Tibial nerve (tissue), 4 donors: ENCODE measurements around the gene CRYAB. TPM values are rescaled to one million over a fixed set of nuclear protein-coding genes. Genes with fewer than 3 reads are reported as not detected.
"Not testable (repeated sequence)": the region's sequence is repeated elsewhere in the genome, so short reads cannot be mapped to it uniquely, and the experiment has no call there.

Source experiments
- DNase-seq, 2 donors: peaks; one replicate each; pipeline ENCODE4 v3.0.0-alpha.2; 2019; ENCODE audit warnings: low spot score in 2 of 2
- H3K27ac ChIP-seq, 4 donors: fragments of 200-600 bp; sonication (generic) in 3 of 4; one replicate each; pipeline ENCODE4 v1.5.1; 2017 to 2019; ENCODE audit warnings: mild to moderate bottlenecking in 1 of 4
- H3K27me3 ChIP-seq, 2 donors: fragments of 200-600 bp; sonication (generic) in 1 of 2; one replicate each; pipeline versions ENCODE4 v1.5.1 to v1.6.0; 2017 to 2019
- H3K36me3 ChIP-seq, 3 donors: fragments of 200-600 bp; sonication (generic); one replicate each; pipeline ENCODE4 v1.5.1; 2018 to 2019
- H3K4me1 ChIP-seq, 4 donors: fragments of 200-600 bp; sonication (generic) in 3 of 4; one replicate each; pipeline ENCODE4 v1.5.1; 2017 to 2019
- H3K4me3 ChIP-seq, 4 donors: fragments of 200-600 bp; sonication (generic) in 3 of 4; one replicate each; pipeline ENCODE4 v1.5.1; 2017 to 2019; ENCODE audit warnings: mild to moderate bottlenecking in 1 of 4, moderate library complexity in 1 of 4
- H3K9me3 ChIP-seq, 4 donors: fragments of 200-600 bp; sonication (generic) in 3 of 4; one replicate each; pipeline ENCODE4 v1.5.1; 2017 to 2019
- EP300 ChIP-seq, 2 donors: sonication (generic); formaldehyde crosslinking; IDR thresholded peaks; one replicate each; pipeline ENCODE4 v1.6.1; 2017; ENCODE audit warnings: antibody characterized with exemption in 2 of 2, mild to moderate bottlenecking in 1 of 2
- POLR2A ChIP-seq, 2 donors: fragments of 450-650 bp; IDR thresholded peaks; one replicate each; pipeline ENCODE4 v1.6.1; 2017; ENCODE audit warnings: antibody characterized with exemption in 2 of 2, mild to moderate bottlenecking in 2 of 2, moderate library complexity in 2 of 2
- WGBS, 2 donors: methylation state at CpG; one replicate each; pipeline ENCODE4 v1.1.5; 2018; 5-methylcytosine and 5-hydroxymethylcytosine counted together
- total RNA-seq, 4 donors: library from RNA; depleted of rRNA; stranded (reverse); fragments of >200 nt; gene quantifications; one replicate each; pipeline ENCODE4 v1.1.0, GENCODE V29; 2016
- TF ChIP-seq, protein P1 (sequence below), 5 experiments: fragments of 200-600 bp in 3 of 5; fragments of 450-650 bp in 2 of 5; sonication (generic) in 3 of 5; IDR thresholded peaks; one replicate each; pipeline ENCODE4 v1.5.1; 2016 to 2019; ENCODE audit warnings: antibody characterized with exemption in 5 of 5, mild to moderate bottlenecking in 3 of 5, moderate library complexity in 2 of 5

The CRYAB gene
- total RNA-seq, 4 donors from 2014 or later, result 353 to 879 (median 645) TPM

DNA sequence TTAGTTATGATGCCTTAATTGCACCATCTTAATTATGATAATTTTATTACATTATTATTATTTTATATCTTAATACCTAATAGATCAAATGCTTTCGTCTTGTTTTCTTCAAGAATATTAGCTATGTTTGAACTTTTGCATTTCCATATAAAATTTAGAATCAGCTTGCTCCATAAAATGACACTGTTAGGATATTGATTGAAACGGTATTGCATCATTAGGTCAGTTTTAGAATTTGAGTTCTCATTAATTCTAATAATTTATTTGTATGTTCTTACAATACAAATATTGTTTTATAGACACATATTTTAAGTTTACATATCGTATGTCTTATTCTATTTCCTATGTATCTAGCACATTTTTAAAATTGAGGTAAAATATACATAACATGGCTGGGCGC is 25.5 kb downstream of the CRYAB start:
- Histone ChIP-seq H3K27me3 (no peaks in the 10 kb centered on the region), H3K4me3 (no peak overlapping the region), H3K27ac (no peak overlapping the region), H3K9me3 (no peaks in the 10 kb centered on the region), H3K4me1 (no peaks in the 10 kb centered on the region), H3K36me3 (peaks cover 0 to 16% (median 5%) of the 10 kb centered on the region in 3 donors)
- TF ChIP-seq EP300 (IDR thresholded peaks at IDR 0.05) (no peak), POLR2A (IDR thresholded peaks at IDR 0.05) (no peak)
- TF ChIP-seq, protein P1, sequence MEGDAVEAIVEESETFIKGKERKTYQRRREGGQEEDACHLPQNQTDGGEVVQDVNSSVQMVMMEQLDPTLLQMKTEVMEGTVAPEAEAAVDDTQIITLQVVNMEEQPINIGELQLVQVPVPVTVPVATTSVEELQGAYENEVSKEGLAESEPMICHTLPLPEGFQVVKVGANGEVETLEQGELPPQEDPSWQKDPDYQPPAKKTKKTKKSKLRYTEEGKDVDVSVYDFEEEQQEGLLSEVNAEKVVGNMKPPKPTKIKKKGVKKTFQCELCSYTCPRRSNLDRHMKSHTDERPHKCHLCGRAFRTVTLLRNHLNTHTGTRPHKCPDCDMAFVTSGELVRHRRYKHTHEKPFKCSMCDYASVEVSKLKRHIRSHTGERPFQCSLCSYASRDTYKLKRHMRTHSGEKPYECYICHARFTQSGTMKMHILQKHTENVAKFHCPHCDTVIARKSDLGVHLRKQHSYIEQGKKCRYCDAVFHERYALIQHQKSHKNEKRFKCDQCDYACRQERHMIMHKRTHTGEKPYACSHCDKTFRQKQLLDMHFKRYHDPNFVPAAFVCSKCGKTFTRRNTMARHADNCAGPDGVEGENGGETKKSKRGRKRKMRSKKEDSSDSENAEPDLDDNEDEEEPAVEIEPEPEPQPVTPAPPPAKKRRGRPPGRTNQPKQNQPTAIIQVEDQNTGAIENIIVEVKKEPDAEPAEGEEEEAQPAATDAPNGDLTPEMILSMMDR (IDR thresholded peaks at IDR 0.05), result no peak
- DNase-seq, result no peak
- 69 to 83% methylated on average over 4 of the region's 4 CpGs for WGBS, 2 donors

- H3K27me3 ChIP-seq, H3K9me3 ChIP-seq, H3K4me3 ChIP-seq, H3K4me1 ChIP-seq, DNase-seq, H3K27ac ChIP-seq: not testable (repeated sequence)
- WGBS, 2 donors, result 80 to 94% methylated on average over 4 of the region's 4 CpGs
- H3K36me3 ChIP-seq, result peaks cover 0 to 16% (median 5%) of the 10 kb centered on the region in 3 donors
Observed at GRCh38 chr11:111885053-111885452, 26.5 kb downstream of the CRYAB start.

GRCh38 chr11:111882202-111882601 is 29.4 kb downstream of the CRYAB start:
- H3K36me3 ChIP-seq, result peaks cover 0 to 16% (median 5%) of the 10 kb centered on the region in 3 donors
- H3K4me3 ChIP-seq, result no peak overlapping the region
- H3K9me3 ChIP-seq, result no peaks in the 10 kb centered on the region
- no peaks in the 10 kb centered on the region for H3K27me3 ChIP-seq
- DNase-seq, result no peak
- WGBS, 2 donors, result 69 to 75% methylated on average over 5 of the region's 5 CpGs
- H3K27ac ChIP-seq, result no peak overlapping the region
- peaks cover 0 to 18% (median 5%) of the 10 kb centered on the region in 4 donors for H3K4me1 ChIP-seq
- TF ChIP-seq, protein P1 (IDR thresholded peaks at IDR 0.05), result no peak
- TF ChIP-seq EP300 (IDR thresholded peaks at IDR 0.05), result no peak
- TF ChIP-seq POLR2A (IDR thresholded peaks at IDR 0.05), result no peak

- Histone ChIP-seq H3K36me3 (peaks cover 0 to 33% (median 5%) of the 10 kb centered on the region in 3 donors), H3K9me3 (no peaks in the 10 kb centered on the region), H3K4me1 (peaks cover 0 to 18% (median 5%) of the 10 kb centered on the region in 4 donors), H3K27me3 (no peaks in the 10 kb centered on the region), H3K4me3 (peak overlapping the region; percentile 54 to 75 (median 62)), H3K27ac (peak overlapping the region; percentile 90 to 98 (median 94))
- DNase-seq, result no peak
- WGBS, 2 donors, result 43 to 44% methylated on average over 6 of the region's 6 CpGs
- TF ChIP-seq, protein P1 (IDR thresholded peaks at IDR 0.05), result no peak
- no peak for TF ChIP-seq POLR2A (IDR thresholded peaks at IDR 0.05)
- no peak for TF ChIP-seq EP300 (IDR thresholded peaks at IDR 0.05)
Observed at GRCh38 chr11:111879637-111879960, 32.0 kb downstream of the CRYAB start.

GRCh38 chr11:111878849-111879636 is 32.5 kb downstream of the CRYAB start, which contains the start of the genes CFAP68 and FDXACB1:
CFAP68 (plus strand) TSS chr11:111879541; CDS start chr11:111879561, 20 bp downstream.
FDXACB1 (minus strand) TSS chr11:111879165; CDS start chr11:111879132, 33 bp downstream.
- WGBS, 2 donors, result 0 to 1% methylated on average over 36 to 43 of the region's 55 CpGs
- Histone ChIP-seq H3K36me3 (peaks cover 0 to 32% (median 5%) of the 10 kb centered on the region in 3 donors), H3K27ac (peak within 1 kb of the TSS; percentile 90 to 98 (median 94)), H3K4me1 (peaks cover 0 to 18% (median 5%) of the 10 kb centered on the region in 4 donors), H3K4me3 (peak within 1 kb of the TSS; percentile 54 to 75 (median 62)), H3K27me3 (no peaks in the 10 kb centered on the region), H3K9me3 (no peaks in the 10 kb centered on the region)
- DNase-seq, result peak; percentile 94 to 95
- TF ChIP-seq POLR2A (IDR thresholded peaks at IDR 0.05), result peak; percentile 56 to 82
- TF ChIP-seq, protein P1 (IDR thresholded peaks at IDR 0.05), result peak; percentile 96 to 100 (median 99)
- peak; percentile 90 to 98 for TF ChIP-seq EP300 (IDR thresholded peaks at IDR 0.05)
